ENCODE results near the gene GPX7.

Gene GPX7

DNA sequence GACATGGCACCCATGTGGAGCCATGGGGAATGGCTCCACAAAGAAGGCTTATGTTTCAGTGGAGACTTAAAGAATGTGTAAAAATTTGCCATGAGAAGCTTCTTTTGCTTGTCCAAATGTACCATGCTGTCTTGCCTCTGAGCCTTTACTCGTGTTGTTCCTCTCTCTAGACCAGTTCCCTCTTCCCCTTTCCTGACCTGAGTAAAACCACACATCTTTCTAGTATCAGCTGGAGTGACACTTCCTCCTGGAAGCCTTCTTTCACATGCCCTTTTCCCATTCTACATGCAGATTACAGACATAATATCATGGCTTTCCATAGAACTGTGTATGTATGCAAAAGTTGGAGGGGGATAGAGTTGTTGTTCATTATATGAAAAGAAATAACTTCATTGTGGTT is 13.6 kb upstream of the GPX7 start:
- DNase-seq = no peak

- no peak for DNase-seq
These were observed 11.9 kb upstream of the GPX7 start for GRCh38 chr1:52590266-52590665.

DNA sequence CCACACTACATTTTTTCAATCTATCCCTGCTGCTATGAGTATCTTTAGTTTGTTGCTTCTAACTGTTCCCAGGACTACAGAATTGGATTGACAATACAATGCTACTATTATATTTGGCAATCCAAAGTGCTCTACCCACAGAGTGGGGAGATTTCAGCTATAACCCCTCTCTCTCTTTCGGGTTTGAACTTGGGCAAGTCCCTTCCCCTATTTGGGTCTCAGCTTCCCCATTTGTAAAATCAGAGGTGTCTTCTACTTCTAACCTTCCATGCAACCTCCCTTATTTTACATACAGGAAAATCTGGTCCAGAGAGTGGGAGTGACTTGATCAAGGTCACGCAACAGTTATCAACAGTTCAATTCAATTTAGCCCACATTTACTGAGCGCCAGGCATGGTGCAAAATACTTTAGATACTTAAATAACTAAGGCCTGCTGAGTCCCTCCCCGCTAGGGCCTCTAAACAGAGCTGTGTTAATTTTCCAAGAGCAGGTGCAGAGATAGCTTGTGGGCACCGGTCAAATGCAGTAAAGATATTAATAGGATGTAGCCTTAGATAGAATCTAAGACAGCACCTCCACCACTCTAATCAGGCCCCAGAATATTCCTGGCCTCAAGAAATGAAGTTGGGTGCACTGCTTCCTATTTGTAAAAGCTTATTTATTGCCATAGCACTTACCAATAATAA is 9.4 kb upstream of the GPX7 start:
- DNase-seq = no peak

DNA sequence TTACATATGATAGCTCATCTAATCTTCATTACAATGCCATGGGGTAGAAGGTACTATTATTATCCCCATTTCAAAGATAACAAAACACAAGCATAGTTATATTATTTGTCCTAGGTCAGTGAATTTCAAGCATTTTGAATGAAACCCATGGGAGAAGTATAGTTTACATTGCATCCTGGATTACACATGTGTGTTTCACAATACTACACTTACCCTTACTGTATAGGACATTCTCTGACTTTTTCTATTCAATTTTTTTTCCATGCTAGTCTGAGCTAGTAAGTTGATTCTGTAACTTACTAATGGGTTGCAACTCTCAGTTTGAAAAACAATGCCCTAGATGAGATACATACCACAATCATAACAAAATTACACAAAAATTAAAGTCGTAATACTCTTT is 8.7 kb upstream of the GPX7 start:
- DNase-seq = no peak

DNA sequence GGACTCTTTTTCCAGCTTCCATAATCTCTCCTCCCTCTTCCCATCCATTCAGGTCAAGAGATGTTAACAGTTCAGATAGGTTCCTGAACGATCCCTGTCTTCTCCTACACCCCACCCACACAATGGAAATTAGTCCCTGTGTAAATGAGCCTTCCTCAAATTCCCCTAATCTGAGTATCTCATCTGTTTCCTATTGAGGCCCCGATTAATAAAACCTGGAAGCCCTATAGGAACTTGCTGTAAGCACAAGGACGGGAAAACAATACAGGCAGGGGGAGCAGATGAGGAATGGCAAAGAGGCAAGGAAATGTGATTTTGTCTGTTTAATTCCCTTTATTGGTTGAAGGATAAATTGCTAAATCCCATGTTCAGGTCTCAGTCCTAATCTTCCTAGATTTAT is 7.1 kb upstream of the GPX7 start:
- no peak for DNase-seq

GRCh38 chr1:52597912-52598311 is 4.3 kb upstream of the GPX7 start:
- DNase-seq = no peak

GRCh38 chr1:52598729-52599128 is 3.4 kb upstream of the GPX7 start:
- DNase-seq = no peak

- no peak for DNase-seq
These were observed 2.9 kb upstream of the GPX7 start for GRCh38 chr1:52599236-52599635.

GRCh38 chr1:52600533-52601179 is 1.5 kb upstream of the GPX7 start:
- no peak for DNase-seq

DNA sequence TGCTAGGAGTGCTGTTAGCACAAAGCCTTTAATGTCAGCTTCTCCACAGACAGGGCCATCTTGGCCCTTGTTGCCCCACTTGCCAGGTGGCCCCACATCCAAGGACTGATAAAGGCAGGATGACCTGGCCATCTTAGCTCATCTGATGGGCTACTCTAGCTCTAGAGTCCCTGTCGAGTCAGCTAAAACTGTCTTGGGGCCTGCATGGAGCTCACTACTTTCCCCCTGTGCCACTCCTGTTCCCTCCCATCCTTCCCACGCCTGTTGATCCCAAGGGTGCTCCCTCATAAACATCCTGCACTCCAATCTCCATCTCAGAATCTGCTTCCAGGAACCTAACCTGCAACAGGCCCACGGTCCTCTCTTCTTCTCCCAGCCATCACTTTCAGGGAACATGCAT is 652 bp upstream of the GPX7 start:
- no peak for DNase-seq

- peak in 1 of 5 donors; percentile 36 for DNase-seq
These were observed 857 bp downstream of the GPX7 start for GRCh38 chr1:52602856-52603600.

- DNase-seq = no peak
These were observed 1.5 kb downstream of the GPX7 start for GRCh38 chr1:52603630-52604029.

- no peak for DNase-seq
These were observed 2.0 kb downstream of the GPX7 start for GRCh38 chr1:52604063-52604770.

GRCh38 chr1:52613636-52614373 is 11.6 kb downstream of the GPX7 start:
- DNase-seq = no peak

- DNase-seq = no peak
These were observed 12.5 kb downstream of the GPX7 start for GRCh38 chr1:52614671-52615070.

DNA sequence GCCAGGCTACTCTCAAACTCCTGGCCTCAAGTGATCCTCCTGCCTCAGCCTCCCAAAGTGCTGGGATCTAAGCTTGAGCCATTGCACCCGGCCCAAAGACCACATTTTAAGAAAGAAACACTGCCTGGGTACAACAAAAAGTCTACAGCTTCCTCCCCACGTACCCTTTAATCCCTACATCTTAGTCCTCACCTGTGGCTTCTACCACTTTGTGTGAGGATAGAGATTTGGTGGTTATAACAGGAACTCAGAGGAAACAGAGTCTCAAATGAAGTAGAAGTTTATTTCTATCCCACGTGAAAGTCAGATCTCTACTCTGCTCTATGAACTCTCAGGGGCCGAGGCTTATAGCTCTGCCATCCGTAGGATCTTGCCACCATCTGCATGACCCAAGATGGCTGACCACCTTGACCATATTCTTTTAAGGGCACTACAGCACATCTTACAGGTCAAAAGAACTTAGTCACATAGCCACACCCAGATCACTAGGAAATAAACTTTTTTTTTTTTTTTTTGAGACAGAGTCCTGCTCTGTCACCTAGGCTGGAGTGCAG is 13.4 kb downstream of the GPX7 start:
- DNase-seq = no peak

- DNase-seq = no peak
These were observed 19.8 kb downstream of the GPX7 start for GRCh38 chr1:52621950-52622349.

DNA sequence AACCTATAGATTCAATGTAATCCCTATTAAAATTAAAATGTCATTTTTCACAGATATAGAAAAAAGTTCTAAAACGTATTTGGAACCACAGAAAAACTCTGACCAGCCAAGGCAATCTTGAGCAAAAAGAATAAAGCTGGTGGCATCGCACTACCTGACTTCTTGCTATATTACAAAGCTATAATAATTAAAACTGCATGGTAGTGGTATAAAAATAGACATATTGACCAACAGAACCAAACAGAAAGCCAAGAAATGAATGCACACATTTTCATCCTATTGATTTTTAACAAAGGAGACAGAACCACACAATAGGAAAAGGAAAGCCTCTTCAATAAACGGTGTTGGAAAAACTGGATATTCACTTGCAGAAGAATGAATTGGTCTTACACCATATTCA is 21.6 kb downstream of the GPX7 start:
- DNase-seq = no peak

- DNase-seq = no peak
These were observed 24.9 kb downstream of the GPX7 start for GRCh38 chr1:52627028-52627427.

GRCh38 chr1:52628614-52629324 is 26.6 kb downstream of the GPX7 start:
- DNase-seq = no peak

DNA sequence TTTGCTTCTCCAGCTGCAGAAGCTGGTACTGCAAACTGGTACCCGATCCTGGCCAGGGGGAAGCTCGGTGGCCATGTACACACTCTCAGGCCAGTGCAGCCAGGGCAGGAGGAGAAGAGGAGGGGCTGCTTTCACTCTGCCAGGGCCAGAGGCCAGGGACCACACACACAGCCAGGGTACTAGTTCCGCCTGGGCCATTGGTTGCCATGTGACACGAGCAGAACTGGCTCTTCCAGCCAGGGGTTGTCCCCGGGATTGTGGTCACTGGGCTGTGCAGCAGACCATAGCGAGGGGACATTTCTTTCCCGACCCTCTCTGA is 27.1 kb downstream of the GPX7 start:
- no peak for DNase-seq

GRCh38 chr1:52629667-52630066 is 27.5 kb downstream of the GPX7 start:
- DNase-seq = no peak

Measured in T-helper 1 cell (primary cell).